ENCODE results near the gene CHAC1.

Gene CHAC1

GRCh38 chr15:40936709-40937666 is 16.3 kb upstream of the CHAC1 start:
- H3K27ac ChIP-seq (ENCODE audit: low read depth, low read length, poor library complexity, severe bottlenecking): no peak overlapping the region
- H3F3A ChIP-seq (ENCODE audit: insufficient read depth, low read length): no peaks in the 10 kb centered on the region
- peaks cover 10% of the 10 kb centered on the region for H3K4me1 ChIP-seq (ENCODE audit: insufficient read depth, low read length, severe bottlenecking)
- H3K9me2 ChIP-seq (ENCODE audit: low read depth, low read length): no peaks in the 10 kb centered on the region
- no peak overlapping the region for H3K4me3 ChIP-seq (ENCODE audit: low read depth, low read length, poor library complexity, severe bottlenecking)
- H3K9ac ChIP-seq (ENCODE audit: low read length): no peak overlapping the region
- no peaks in the 10 kb centered on the region for H4K20me1 ChIP-seq (ENCODE audit: insufficient read depth, low read length)
- no peaks in the 10 kb centered on the region for H3K36me3 ChIP-seq (ENCODE audit: insufficient read depth, low read length)
- no peak overlapping the region for H2AFZ ChIP-seq (ENCODE audit: low read length)
- no peaks in the 10 kb centered on the region for H3K79me2 ChIP-seq (ENCODE audit: insufficient read depth, low read length)
- TF ChIP-seq, protein P1, sequence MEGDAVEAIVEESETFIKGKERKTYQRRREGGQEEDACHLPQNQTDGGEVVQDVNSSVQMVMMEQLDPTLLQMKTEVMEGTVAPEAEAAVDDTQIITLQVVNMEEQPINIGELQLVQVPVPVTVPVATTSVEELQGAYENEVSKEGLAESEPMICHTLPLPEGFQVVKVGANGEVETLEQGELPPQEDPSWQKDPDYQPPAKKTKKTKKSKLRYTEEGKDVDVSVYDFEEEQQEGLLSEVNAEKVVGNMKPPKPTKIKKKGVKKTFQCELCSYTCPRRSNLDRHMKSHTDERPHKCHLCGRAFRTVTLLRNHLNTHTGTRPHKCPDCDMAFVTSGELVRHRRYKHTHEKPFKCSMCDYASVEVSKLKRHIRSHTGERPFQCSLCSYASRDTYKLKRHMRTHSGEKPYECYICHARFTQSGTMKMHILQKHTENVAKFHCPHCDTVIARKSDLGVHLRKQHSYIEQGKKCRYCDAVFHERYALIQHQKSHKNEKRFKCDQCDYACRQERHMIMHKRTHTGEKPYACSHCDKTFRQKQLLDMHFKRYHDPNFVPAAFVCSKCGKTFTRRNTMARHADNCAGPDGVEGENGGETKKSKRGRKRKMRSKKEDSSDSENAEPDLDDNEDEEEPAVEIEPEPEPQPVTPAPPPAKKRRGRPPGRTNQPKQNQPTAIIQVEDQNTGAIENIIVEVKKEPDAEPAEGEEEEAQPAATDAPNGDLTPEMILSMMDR (IDR thresholded peaks at IDR 0.05; ENCODE audit: low read length): peak; percentile 50
- TF ChIP-seq EZH2 (IDR thresholded peaks at IDR 0.05; ENCODE audit: borderline replicate concordance, low read length): no peak
- H3K4me2 ChIP-seq (ENCODE audit: low read length): no peak overlapping the region
- 0 out of 2 replicates have a peak, but pooled peaks cover 9% of the 10 kb centered on the region for H3K27me3 ChIP-seq (ENCODE audit: insufficient read depth, low read length)
- H3K9me3 ChIP-seq (ENCODE audit: low read length): no peaks in the 10 kb centered on the region

DNA sequence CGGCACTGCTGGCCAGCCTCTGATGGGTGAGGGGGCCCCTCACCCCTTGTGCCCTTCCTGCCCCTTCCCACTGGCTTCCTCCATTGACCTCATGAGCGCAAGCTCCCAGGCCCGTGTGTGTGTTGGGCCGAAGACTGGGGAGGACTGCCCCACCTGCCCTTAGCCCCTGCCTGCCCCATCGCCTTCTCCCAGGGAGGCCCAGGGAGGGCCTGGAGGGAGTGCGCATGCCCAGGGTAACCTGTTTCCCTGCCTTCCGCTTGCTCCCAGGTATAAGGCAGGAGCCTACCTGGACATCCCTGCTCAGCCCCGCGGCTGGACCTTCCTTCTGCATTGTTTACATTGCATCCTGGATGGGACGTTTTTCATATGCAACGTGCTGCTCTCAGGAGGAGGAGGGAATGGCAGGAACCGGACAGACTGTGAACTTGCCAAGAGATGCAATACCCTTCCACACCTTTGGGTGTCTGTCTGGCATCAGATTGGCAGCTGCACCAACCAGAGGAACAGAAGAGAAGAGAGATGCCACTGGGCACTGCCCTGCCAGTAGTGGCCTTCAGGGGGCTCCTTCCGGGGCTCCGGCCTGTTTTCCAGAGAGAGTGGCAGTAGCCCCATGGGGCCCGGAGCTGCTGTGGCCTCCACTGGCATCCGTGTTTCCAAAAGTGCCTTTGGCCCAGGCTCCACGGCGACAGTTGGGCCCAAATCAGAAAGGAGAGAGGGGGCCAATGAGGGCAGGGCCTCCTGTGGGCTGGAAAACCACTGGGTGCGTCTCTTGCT is 15.3 kb upstream of the CHAC1 start:
- no peaks in the 10 kb centered on the region for H3K79me2 ChIP-seq (ENCODE audit: insufficient read depth, low read length)
- H3K4me1 ChIP-seq (ENCODE audit: insufficient read depth, low read length, severe bottlenecking): peaks cover 17% of the 10 kb centered on the region
- no peak overlapping the region for H3K27ac ChIP-seq (ENCODE audit: low read depth, low read length, poor library complexity, severe bottlenecking)
- no peaks in the 10 kb centered on the region for H3K9me2 ChIP-seq (ENCODE audit: low read depth, low read length)
- H4K20me1 ChIP-seq (ENCODE audit: insufficient read depth, low read length): no peaks in the 10 kb centered on the region
- H3K4me3 ChIP-seq (ENCODE audit: low read depth, low read length, poor library complexity, severe bottlenecking): no peak overlapping the region
- H3K9me3 ChIP-seq (ENCODE audit: low read length): no peaks in the 10 kb centered on the region
- no peaks in the 10 kb centered on the region for H3K36me3 ChIP-seq (ENCODE audit: insufficient read depth, low read length)
- no peak overlapping the region for H3K4me2 ChIP-seq (ENCODE audit: low read length)
- no peak overlapping the region for H2AFZ ChIP-seq (ENCODE audit: low read length)
- H3K27me3 ChIP-seq (ENCODE audit: insufficient read depth, low read length): 0 out of 2 replicates have a peak, but pooled peaks cover 9% of the 10 kb centered on the region
- H3F3A ChIP-seq (ENCODE audit: insufficient read depth, low read length): no peaks in the 10 kb centered on the region
- H3K9ac ChIP-seq (ENCODE audit: low read length): no peak overlapping the region
- TF ChIP-seq, protein P1 (IDR thresholded peaks at IDR 0.05; ENCODE audit: low read length): peak; percentile 33; the same call in 1 of the 2 replicates
- TF ChIP-seq EZH2 (IDR thresholded peaks at IDR 0.05; ENCODE audit: borderline replicate concordance, low read length): no peak

DNA sequence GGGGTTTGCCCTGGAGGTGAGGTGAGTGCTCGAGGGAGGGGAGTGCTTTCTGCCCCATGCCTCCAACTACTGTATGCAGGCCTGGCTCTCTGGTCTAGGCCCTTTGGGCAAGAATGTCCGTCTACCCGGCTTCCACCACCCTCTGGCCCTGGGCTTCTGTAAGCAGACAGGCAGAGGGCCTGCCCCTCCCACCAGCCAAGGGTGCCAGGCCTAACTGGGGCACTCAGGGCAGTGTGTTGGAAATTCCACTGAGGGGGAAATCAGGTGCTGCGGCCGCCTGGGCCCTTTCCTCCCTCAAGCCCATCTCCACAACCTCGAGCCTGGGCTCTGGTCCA is 14.8 kb upstream of the CHAC1 start:
- no peaks in the 10 kb centered on the region for H3K79me2 ChIP-seq (ENCODE audit: insufficient read depth, low read length)
- peaks cover 17% of the 10 kb centered on the region for H3K4me1 ChIP-seq (ENCODE audit: insufficient read depth, low read length, severe bottlenecking)
- no peak overlapping the region for H3K4me3 ChIP-seq (ENCODE audit: low read depth, low read length, poor library complexity, severe bottlenecking)
- TF ChIP-seq EZH2 (IDR thresholded peaks at IDR 0.05; ENCODE audit: borderline replicate concordance, low read length): no peak
- TF ChIP-seq, protein P1 (IDR thresholded peaks at IDR 0.05; ENCODE audit: low read length): no peak
- H3K27ac ChIP-seq (ENCODE audit: low read depth, low read length, poor library complexity, severe bottlenecking): no peak overlapping the region
- 0 out of 2 replicates have a peak, but pooled peaks cover 10% of the 10 kb centered on the region for H3K27me3 ChIP-seq (ENCODE audit: insufficient read depth, low read length)
- H3K4me2 ChIP-seq (ENCODE audit: low read length): no peak overlapping the region
- H2AFZ ChIP-seq (ENCODE audit: low read length): no peak overlapping the region
- no peaks in the 10 kb centered on the region for H3K9me2 ChIP-seq (ENCODE audit: low read depth, low read length)
- H3K9me3 ChIP-seq (ENCODE audit: low read length): no peaks in the 10 kb centered on the region
- no peaks in the 10 kb centered on the region for H3F3A ChIP-seq (ENCODE audit: insufficient read depth, low read length)
- no peaks in the 10 kb centered on the region for H4K20me1 ChIP-seq (ENCODE audit: insufficient read depth, low read length)
- no peaks in the 10 kb centered on the region for H3K36me3 ChIP-seq (ENCODE audit: insufficient read depth, low read length)
- H3K9ac ChIP-seq (ENCODE audit: low read length): no peak overlapping the region
